Neuron (in vitro differentiated cells): Measurements from ENCODE around the gene FUT6.
A peak's percentile ranks its signal among the peaks of the same experiment; 100 is the strongest.

Experiments used
- H2AFZ ChIP-seq: one replicate; pipeline ENCODE4 v1.6.1; 2013; ENCODE audit warnings: low read depth, mild to moderate bottlenecking, inconsistent platforms, low read length, moderate library complexity
- H3K27me3 ChIP-seq: one replicate; pipeline ENCODE4 v1.6.1; 2013; ENCODE audit warnings: low read length; ENCODE audit not compliant: insufficient read depth
- H3K36me3 ChIP-seq: one replicate; pipeline ENCODE4 v1.6.1; 2013; ENCODE audit warnings: low read length; ENCODE audit not compliant: insufficient read depth
- H3K4me1 ChIP-seq: one replicate; pipeline ENCODE4 v1.6.1; 2013; ENCODE audit warnings: low read length; ENCODE audit not compliant: insufficient read depth
- H3K4me3 ChIP-seq: 2 replicates; pipeline ENCODE4 v1.5.1; 2013; ENCODE audit warnings: mild to moderate bottlenecking, low read length, moderate library complexity
- H3K9me3 ChIP-seq: one replicate; pipeline ENCODE4 v1.6.1; 2013; ENCODE audit warnings: low read length

FUT6 gene

DNA sequence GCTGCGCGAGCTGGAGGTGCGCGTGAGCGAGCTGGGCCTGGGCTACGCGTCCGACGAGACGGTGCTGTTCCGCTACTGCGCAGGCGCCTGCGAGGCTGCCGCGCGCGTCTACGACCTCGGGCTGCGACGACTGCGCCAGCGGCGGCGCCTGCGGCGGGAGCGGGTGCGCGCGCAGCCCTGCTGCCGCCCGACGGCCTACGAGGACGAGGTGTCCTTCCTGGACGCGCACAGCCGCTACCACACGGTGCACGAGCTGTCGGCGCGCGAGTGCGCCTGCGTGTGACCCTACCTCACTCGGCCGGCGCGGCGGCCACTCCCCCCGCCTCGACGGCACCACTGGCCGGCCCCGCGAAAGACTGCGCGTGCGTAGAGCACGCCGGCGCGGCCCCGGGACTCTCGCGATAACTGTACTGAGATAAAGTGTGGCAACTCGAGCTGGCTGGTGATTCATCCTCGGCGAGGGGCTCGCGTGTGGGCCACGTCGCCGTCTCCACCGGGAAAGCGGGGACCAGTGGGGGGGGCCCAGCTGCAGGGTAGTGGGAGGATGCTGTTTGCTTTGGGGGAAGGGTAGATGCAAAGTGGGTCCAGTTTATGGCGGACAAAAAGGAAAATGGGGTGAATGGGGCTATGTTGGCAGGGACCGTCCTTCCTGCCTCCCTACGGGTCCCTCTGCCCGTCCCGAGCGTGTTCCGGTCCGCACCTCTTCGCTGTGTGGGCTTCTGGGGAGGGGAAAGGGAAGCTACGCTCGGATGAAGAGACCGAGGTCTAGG is 11.4 kb downstream of the FUT6 start:
- Histone ChIP-seq H2AFZ (peak overlapping the region; percentile 79), H3K4me1 (peaks cover 8% of the 10 kb centered on the region), H3K36me3 (no peaks in the 10 kb centered on the region), H3K27me3 (peaks cover 3% of the 10 kb centered on the region), H3K9me3 (peaks cover 2% of the 10 kb centered on the region), H3K4me3 (peak overlapping the region; percentile 57)

DNA sequence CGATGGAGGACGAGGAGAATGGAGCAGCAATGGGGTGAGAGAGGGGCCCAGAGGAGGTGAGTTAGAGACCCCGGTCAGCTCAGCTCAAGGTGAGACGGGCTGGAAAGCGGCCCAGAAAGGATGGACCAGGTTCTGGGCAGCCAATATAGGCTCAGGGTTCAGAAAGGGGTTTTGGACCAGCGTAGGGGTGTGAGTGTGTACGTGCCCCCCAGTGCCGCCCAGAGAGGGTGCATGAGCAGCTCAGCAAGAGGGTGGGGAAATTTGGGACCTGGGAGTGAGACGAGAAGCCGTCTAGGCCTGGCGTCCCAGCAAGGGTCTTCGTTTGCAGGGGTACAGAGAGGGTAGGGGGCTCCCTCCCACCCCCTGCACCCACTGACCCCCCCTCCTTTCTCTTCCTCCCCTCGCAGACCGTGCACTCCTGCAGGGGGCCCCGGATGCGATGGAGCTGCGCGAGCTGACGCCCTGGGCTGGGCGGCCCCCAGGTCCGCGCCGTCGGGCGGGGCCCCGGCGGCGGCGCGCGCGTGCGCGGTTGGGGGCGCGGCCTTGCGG is 12.1 kb downstream of the FUT6 start:
- H3K4me1 ChIP-seq = peaks cover 8% of the 10 kb centered on the region
- no peaks in the 10 kb centered on the region for H3K36me3 ChIP-seq
- peak overlapping the region; percentile 79 for H2AFZ ChIP-seq
- peak overlapping the region; percentile 57 for H3K4me3 ChIP-seq
- H3K27me3 ChIP-seq = peaks cover 3% of the 10 kb centered on the region
- H3K9me3 ChIP-seq = peaks cover 2% of the 10 kb centered on the region

DNA sequence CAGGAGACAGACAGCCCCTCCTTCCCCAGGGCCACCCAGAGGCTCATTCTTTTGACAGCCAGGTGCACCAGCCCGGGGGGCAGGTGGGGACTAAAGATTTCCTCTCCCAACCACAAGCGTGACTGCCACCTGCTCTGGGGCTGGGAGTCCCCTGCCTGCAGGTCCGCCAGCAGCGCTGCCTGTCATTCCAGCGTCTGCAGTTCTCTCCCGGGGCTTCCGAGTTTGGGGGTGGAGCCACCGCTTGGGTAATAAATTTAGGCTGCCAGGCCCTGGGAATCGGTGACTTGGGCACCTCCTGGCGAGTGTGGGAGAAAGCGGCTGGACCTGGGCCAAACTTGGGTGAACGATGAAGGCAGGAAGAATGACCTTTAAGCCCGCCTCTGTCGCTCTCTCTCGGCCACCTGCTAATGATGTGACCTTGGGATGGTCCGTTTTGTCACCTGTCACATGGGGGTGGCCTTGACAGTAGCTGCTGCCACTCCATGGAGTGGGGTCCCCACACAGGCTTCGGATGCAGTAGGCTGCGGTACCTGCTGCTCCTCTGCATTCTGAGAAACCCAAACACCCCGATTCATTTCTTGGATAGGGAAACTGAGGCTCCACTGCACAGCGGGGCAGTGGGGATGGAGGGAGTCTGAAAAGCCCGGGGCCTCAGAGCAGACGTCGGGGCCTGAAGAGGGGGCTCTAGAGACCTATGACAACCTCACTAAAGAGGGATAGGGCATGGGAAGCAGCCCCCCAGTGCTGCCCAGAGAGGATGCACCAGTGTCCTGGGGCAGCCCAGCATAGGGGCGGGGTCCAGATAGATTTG is 12.8 kb downstream of the FUT6 start:
- Histone ChIP-seq H3K36me3 (no peaks in the 10 kb centered on the region), H3K4me3 (no peak overlapping the region), H3K9me3 (peaks cover 2% of the 10 kb centered on the region), H3K27me3 (peaks cover 3% of the 10 kb centered on the region), H2AFZ (no peak overlapping the region), H3K4me1 (peaks cover 8% of the 10 kb centered on the region)

DNA sequence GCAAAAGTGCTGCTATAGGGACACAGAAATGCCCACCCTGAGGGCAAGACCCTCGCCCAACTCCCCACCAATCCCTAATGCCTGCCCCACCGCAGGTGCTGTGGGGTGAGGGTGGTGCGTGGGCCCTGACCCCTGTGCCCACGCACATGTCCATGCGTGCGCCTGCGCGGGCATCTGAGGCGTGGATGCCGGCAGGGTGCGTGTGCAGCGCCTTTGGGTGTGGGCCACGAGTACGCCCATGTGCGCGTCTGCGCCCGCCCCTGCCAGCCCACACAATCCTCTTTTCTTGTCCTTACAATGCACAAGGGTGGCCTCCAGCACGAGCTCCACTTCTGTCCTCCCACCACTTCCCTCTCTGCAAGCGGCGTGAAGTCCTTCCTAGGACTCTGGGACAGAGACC is 14.3 kb downstream of the FUT6 start:
- Histone ChIP-seq H3K4me3 (no peak overlapping the region), H3K27me3 (peaks cover 3% of the 10 kb centered on the region), H3K4me1 (peaks cover 8% of the 10 kb centered on the region), H3K36me3 (no peaks in the 10 kb centered on the region), H2AFZ (no peak overlapping the region), H3K9me3 (peaks cover 2% of the 10 kb centered on the region)

DNA sequence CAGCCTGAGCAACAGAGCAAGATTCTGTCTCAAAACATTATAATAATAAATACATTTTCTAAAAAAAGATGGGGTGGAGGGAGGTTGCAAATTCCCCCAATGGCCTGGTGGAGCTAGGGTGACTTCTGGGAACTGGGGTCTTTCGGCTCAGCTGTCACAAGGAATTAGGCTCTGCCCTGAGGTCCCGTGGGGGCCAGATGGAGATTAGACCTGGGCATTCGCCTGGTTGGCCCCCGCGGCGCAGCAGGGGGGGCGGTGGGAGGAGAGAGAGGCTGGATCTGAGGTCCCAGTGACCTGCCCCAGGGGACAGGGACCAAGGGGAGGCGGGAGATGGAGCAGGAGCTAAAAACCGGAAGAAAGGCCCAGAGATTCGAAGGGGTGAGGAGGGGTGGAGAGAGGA is 14.8 kb downstream of the FUT6 start:
- Histone ChIP-seq H3K4me1 (peaks cover 8% of the 10 kb centered on the region), H3K36me3 (no peaks in the 10 kb centered on the region), H3K9me3 (peaks cover 2% of the 10 kb centered on the region), H3K4me3 (no peak overlapping the region), H2AFZ (no peak overlapping the region), H3K27me3 (peaks cover 3% of the 10 kb centered on the region)

DNA sequence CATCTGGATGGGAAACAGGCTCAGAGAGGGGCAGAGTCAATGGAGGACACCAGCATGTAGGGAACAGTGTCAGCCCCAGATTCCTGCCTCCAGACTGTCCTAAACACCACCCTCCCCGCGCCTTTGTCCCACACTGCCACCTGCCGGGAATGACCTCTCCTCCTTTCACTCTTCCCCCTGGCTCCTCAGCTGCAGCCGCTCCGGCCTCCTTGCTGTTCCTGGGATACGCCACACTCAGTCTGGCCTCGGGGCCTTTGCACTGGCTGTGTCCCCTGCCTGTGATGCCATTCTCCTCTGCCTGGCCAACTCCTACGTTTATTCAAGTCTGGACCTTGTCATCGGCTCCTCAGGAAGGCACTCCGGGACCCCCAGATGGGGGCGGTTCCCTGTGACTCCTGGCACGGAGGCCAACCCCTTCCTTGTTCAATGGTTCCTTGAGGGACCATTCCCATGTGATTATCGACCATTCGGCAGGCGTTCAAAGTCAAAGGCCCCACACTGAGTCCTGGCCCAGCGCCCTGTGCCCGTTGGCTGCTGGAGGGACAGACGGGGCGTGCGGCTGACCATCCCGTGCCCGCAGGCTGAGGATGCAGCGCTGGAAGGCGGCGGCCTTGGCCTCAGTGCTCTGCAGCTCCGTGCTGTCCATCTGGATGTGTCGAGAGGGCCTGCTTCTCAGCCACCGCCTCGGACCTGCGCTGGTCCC is 15.8 kb downstream of the FUT6 start:
- Histone ChIP-seq H2AFZ (no peak overlapping the region), H3K36me3 (no peaks in the 10 kb centered on the region)

DNA sequence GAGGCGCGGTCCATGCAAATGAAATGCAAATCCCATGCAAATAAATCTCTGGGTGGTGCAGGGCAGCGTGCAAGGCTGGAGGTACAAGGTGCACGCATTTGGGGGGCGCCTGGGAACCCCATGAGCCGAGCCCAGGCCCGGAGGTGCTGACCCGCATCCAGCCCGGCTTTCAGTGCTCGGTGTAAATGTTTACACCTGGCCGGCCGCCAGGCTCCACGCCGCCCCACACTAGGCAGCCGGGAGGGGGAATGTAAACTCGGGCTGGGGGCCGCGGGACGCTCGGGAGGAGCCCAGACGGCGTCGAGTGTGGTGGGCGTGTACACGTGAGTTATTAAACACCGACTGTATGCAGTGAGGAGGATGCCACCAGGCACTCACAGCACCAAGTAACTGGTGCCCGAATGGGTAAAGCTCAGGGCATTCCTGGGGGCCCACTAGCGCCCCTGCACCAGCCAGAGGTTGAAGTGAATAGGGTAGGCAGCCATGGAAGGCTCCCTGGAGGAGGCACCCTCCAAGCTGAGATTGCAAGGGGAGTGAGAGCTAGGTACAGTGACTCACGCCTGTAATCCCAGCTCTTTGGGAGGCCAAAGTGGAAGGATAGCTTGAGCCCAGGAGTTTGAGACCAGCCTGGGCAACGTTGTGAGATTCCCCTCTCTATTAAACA is 17.2 kb downstream of the FUT6 start:
- Histone ChIP-seq H3K9me3 (peaks cover 2% of the 10 kb centered on the region), H3K36me3 (no peaks in the 10 kb centered on the region), H3K4me1 (no peaks in the 10 kb centered on the region), H3K4me3 (no peak overlapping the region), H3K27me3 (no peaks in the 10 kb centered on the region), H2AFZ (no peak overlapping the region)

More for the DNA sequence above, 15.8 kb downstream of the FUT6 start:
- H3K4me3 ChIP-seq = no peak overlapping the region
- peaks cover 3% of the 10 kb centered on the region for H3K27me3 ChIP-seq
- H3K4me1 ChIP-seq = peaks cover 4% of the 10 kb centered on the region
- H3K9me3 ChIP-seq = peaks cover 2% of the 10 kb centered on the region

DNA sequence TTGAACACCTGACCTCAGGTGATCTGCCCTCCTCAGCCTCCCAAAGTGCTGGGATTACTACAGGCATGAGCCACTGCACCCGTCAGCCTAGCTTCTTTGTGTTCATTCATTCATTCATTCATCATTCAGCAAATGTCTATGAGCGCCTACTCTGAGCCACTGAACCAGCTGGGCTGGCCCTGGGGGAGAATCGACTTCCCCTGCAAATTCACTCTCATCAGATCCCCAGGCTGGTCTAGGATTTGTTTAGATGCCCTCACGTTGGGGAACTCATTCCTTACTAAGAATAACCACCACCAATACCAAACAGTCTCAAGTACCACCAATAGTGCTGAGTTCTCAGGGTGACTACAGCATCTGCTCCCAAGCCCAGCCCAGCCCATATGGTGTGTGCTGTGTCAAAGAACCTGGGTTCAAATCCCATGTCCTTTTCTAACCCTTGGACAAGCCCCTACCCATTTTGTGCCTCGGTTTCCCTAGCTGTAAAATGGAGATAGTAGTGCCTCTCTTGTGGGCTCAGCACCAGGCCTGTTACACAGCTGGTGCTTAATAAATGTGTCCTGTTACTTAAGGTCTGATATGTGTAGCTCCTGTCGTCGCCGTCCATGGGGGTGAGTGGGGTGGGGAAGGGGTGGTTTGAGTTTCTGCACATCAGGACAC is 17.9 kb downstream of the FUT6 start:
- H3K27me3 ChIP-seq = no peaks in the 10 kb centered on the region
- H3K4me1 ChIP-seq = no peaks in the 10 kb centered on the region
- no peak overlapping the region for H2AFZ ChIP-seq
- H3K36me3 ChIP-seq = no peaks in the 10 kb centered on the region
- H3K4me3 ChIP-seq = no peak overlapping the region
- H3K9me3 ChIP-seq = peaks cover 2% of the 10 kb centered on the region

DNA sequence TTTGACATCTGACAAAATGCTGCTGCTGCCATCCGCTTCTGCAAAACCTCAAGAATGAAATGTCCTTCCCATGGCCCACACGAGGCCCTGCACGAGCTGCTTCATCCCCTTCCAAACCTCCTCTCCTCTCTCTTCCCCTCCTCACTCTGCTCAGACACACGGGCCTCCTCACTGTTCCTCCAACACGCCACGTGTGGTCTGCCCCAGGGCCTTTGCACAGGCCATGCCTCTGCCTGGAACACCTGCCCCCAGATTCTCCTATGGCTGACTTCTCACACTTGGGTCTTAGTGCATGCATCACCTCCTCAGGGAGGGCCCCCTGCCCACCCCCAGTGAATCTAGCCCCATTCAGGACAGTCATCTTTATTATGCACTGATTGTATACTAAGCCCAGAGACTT is 18.7 kb downstream of the FUT6 start:
- Histone ChIP-seq H3K27me3 (no peaks in the 10 kb centered on the region), H2AFZ (no peak overlapping the region), H3K4me3 (no peak overlapping the region), H3K9me3 (peaks cover 2% of the 10 kb centered on the region), H3K4me1 (no peaks in the 10 kb centered on the region), H3K36me3 (no peaks in the 10 kb centered on the region)

DNA sequence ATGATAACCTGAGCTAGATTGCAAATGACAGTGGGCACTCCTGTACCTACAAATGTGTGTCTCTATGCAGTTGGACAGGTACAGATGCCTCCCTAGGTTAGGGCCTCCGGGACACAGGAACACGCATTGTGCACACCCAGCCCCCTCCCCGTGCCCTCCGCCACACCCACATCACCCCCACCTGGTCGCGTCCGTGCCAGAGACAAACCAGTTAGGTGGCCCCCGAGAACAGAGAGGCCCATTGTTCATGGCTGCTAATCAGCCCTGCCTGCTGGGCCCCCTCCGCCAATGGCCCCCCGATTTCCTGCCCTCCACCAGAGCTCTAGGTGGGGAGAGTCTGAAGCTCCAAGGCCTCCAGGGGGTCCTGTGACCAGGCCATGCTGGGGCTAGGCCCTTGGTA is 20.9 kb downstream of the FUT6 start:
- Histone ChIP-seq H3K9me3 (peaks cover 1% of the 10 kb centered on the region), H3K36me3 (no peaks in the 10 kb centered on the region), H3K27me3 (no peaks in the 10 kb centered on the region), H3K4me1 (no peaks in the 10 kb centered on the region), H2AFZ (no peak overlapping the region), H3K4me3 (no peak overlapping the region)

DNA sequence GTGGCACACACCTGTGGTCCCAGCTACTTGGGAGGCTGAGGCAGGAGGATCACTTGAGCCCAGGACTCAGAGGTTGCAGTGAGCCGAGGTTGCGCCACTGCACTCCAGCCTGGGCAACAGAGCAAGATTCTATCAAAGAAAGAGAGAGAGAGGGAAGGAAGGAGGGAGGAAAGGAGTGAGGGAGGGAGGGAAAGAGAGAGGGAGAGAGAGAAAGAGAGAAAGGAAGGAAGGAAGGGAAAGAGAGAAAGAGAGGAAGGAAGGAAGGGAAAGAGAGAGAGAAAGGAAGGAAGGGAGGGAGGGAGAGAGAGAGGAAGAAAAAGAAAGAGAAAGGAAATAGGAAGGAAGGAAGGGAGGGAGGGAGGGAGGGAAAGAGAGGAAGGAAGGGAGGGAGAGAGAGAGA is 22.3 kb downstream of the FUT6 start:
- Histone ChIP-seq H3K9me3 (no peaks in the 10 kb centered on the region), H3K4me3 (no peak overlapping the region), H3K4me1 (no peaks in the 10 kb centered on the region), H2AFZ (no peak overlapping the region), H3K27me3 (no peaks in the 10 kb centered on the region), H3K36me3 (no peaks in the 10 kb centered on the region)

DNA sequence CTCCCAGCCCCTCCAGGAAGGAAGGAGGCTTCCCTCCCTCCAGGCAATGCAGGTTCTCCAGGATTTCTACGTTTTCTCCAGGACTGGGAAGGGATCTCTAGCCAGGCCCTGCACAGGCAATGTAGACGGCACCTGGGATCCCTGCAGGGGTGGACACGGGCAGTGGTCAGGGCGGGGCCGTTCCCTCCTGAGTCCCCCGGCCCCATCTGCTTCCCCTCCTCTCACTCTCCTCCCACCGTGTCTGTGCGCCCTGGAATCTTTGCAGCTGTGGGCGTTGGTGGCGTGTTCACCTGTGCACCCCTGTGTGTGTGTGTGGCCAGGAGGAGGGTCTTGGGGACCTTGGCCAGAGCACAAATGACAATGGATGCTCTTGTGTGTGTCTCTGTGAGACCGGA is 24.7 kb downstream of the FUT6 start:
- Histone ChIP-seq H3K9me3 (no peaks in the 10 kb centered on the region), H2AFZ (no peak overlapping the region), H3K4me1 (no peaks in the 10 kb centered on the region)

More for the DNA sequence above, 24.7 kb downstream of the FUT6 start:
- Histone ChIP-seq H3K27me3 (no peaks in the 10 kb centered on the region), H3K4me3 (no peak overlapping the region), H3K36me3 (no peaks in the 10 kb centered on the region)
